ENCODE measurements around the gene OR4X1. TPM values are rescaled to one million over a fixed set of nuclear protein-coding genes. Genes with fewer than 3 reads are reported as not detected.
"Not testable (repeated sequence)": the region's sequence is repeated elsewhere in the genome, so short reads cannot be mapped to it uniquely, and the experiment has no call there.

Gene OR4X1
- total and polyA plus RNA-seq, 2 donors = 0.05 TPM; not detected in 1

- Histone ChIP-seq H3K9me3 (ENCODE audit: control insufficient read depth in 2 of 2, insufficient read depth in 1 of 2, low read length in 1 of 2) (no peaks in the 10 kb centered on the region), H3K4me3 (ENCODE audit: low read length in 2 of 2) (no peak overlapping the region), H3K27me3 (ENCODE audit: control insufficient read depth in 2 of 2, insufficient read depth in 1 of 2, low read length in 1 of 2) (no peaks in the 10 kb centered on the region), H3K4me1 (ENCODE audit: control insufficient read depth in 2 of 2, insufficient read depth in 2 of 2, low read length in 2 of 2) (no peaks in the 10 kb centered on the region), H3K36me3 (ENCODE audit: control insufficient read depth in 2 of 2, insufficient read depth in 2 of 2, low read length in 1 of 2) (no peaks in the 10 kb centered on the region), H3K27ac (ENCODE audit: low read depth in 1 of 2, low read length in 1 of 2) (no peak overlapping the region)
- WGBS = 86% methylated on average over 3 of the region's 3 CpGs
- DNase-seq (ENCODE audit: low read depth in 6 of 9, low spot score in 9 of 9) = no peak
These were observed 7.0 kb downstream of the OR4X1 start for GRCh38 chr11:48270621-48271020.

GRCh38 chr11:48272606-48273005 is 8.9 kb downstream of the OR4X1 start:
- H3K4me1 ChIP-seq (ENCODE audit: control insufficient read depth in 2 of 2, insufficient read depth in 2 of 2, low read length in 2 of 2) = no peaks in the 10 kb centered on the region
- WGBS = 19% methylated on average over 1 of the region's 1 CpG

GRCh38 chr11:48305923-48306322 is 42.3 kb downstream of the OR4X1 start, which contains the start of gene OR4S1:
Gene OR4S1, plus strand, starts transcription at chr11:48306223. Its CDS starts 0 bp downstream, at chr11:48306223.
- Histone ChIP-seq H3K4me1 (ENCODE audit: control insufficient read depth in 2 of 2, insufficient read depth in 2 of 2, low read length in 2 of 2) (no peaks in the 10 kb centered on the region), H3K9me3 (ENCODE audit: control insufficient read depth in 2 of 2, insufficient read depth in 1 of 2, low read length in 1 of 2) (no peaks in the 10 kb centered on the region), H3K4me3 (ENCODE audit: low read length in 2 of 2) (no peak within 1 kb of the TSS), H3K27me3 (ENCODE audit: control insufficient read depth in 2 of 2, insufficient read depth in 1 of 2, low read length in 1 of 2) (no peaks in the 10 kb centered on the region), H3K36me3 (ENCODE audit: control insufficient read depth in 2 of 2, insufficient read depth in 2 of 2, low read length in 1 of 2) (no peaks in the 10 kb centered on the region), H3K27ac (ENCODE audit: low read depth in 1 of 2, low read length in 1 of 2) (no peak within 1 kb of the TSS)
- DNase-seq (ENCODE audit: low read depth in 6 of 9, low spot score in 9 of 9) = no peak
- WGBS = 75% methylated on average over 1 of the region's 1 CpG

More at GRCh38 chr11:48272606-48273005, 8.9 kb downstream of the OR4X1 start:
- Histone ChIP-seq H3K36me3 (ENCODE audit: control insufficient read depth in 2 of 2, insufficient read depth in 2 of 2, low read length in 1 of 2) (no peaks in the 10 kb centered on the region), H3K27me3 (ENCODE audit: control insufficient read depth in 2 of 2, insufficient read depth in 1 of 2, low read length in 1 of 2) (no peaks in the 10 kb centered on the region), H3K9me3 (ENCODE audit: control insufficient read depth in 2 of 2, insufficient read depth in 1 of 2, low read length in 1 of 2) (no peaks in the 10 kb centered on the region), H3K4me3 (ENCODE audit: low read length in 2 of 2) (no peak overlapping the region), H3K27ac (ENCODE audit: low read depth in 1 of 2, low read length in 1 of 2) (no peak overlapping the region)
- no peak for DNase-seq (ENCODE audit: low read depth in 6 of 9, low spot score in 9 of 9)

GRCh38 chr11:48307760-48308386 is 44.2 kb downstream of the OR4X1 start:
- Histone ChIP-seq H3K27ac (ENCODE audit: low read depth in 1 of 2, low read length in 1 of 2) (no peak overlapping the region), H3K4me3 (ENCODE audit: low read length in 2 of 2) (no peak overlapping the region), H3K4me1 (ENCODE audit: control insufficient read depth in 2 of 2, insufficient read depth in 2 of 2, low read length in 2 of 2) (no peaks in the 10 kb centered on the region), H3K27me3 (ENCODE audit: control insufficient read depth in 2 of 2, insufficient read depth in 1 of 2, low read length in 1 of 2) (no peaks in the 10 kb centered on the region), H3K36me3 (ENCODE audit: control insufficient read depth in 2 of 2, insufficient read depth in 2 of 2, low read length in 1 of 2) (no peaks in the 10 kb centered on the region), H3K9me3 (ENCODE audit: control insufficient read depth in 2 of 2, insufficient read depth in 1 of 2, low read length in 1 of 2) (no peaks in the 10 kb centered on the region)
- WGBS = 25% methylated on average over 5 of the region's 5 CpGs
- peak; percentile 3 to 47 (median 19) for DNase-seq (ENCODE audit: low read depth in 6 of 9, low spot score in 9 of 9)

- WGBS = 83% methylated on average over 2 of the region's 2 CpGs
- H3K4me1 ChIP-seq (ENCODE audit: control insufficient read depth in 2 of 2, insufficient read depth in 2 of 2, low read length in 2 of 2); H3K4me3 ChIP-seq (ENCODE audit: low read length in 2 of 2); H3K36me3 ChIP-seq (ENCODE audit: control insufficient read depth in 2 of 2, insufficient read depth in 2 of 2, low read length in 1 of 2); DNase-seq (ENCODE audit: low read depth in 6 of 9, low spot score in 9 of 9); H3K9me3 ChIP-seq (ENCODE audit: control insufficient read depth in 2 of 2, insufficient read depth in 1 of 2, low read length in 1 of 2); H3K27ac ChIP-seq (ENCODE audit: low read depth in 1 of 2, low read length in 1 of 2); H3K27me3 ChIP-seq (ENCODE audit: control insufficient read depth in 2 of 2, insufficient read depth in 1 of 2, low read length in 1 of 2): not testable (repeated sequence)
These were observed 49.9 kb downstream of the OR4X1 start for GRCh38 chr11:48313590-48313989.

Other genes with a start within 250 kb of the OR4X1 start
- not detected for gene OR4B1, start 47.1 kb upstream of the OR4X1 start, total RNA-seq
- gene OR4B1, start 47.1 kb upstream of the OR4X1 start, polyA plus RNA-seq = 0.02 TPM
- not detected for gene OR4X2, start 18.8 kb upstream of the OR4X1 start, total RNA-seq
- gene OR4X2, start 18.8 kb upstream of the OR4X1 start, polyA plus RNA-seq = 0.07 TPM
- gene OR4S1, start 42.4 kb downstream of the OR4X1 start, total RNA-seq = not detected
- gene OR4S1, start 42.4 kb downstream of the OR4X1 start, polyA plus RNA-seq = not detected
- not detected for gene OR4C3, start 61.1 kb downstream of the OR4X1 start, total RNA-seq
- gene OR4C3, start 61.1 kb downstream of the OR4X1 start, polyA plus RNA-seq = not detected
- not detected for gene OR4C5, start 102.6 kb downstream of the OR4X1 start, total RNA-seq
- not detected for gene OR4C5, start 102.6 kb downstream of the OR4X1 start, polyA plus RNA-seq
- not detected for gene OR4A47, start 224.9 kb downstream of the OR4X1 start, total RNA-seq
- gene OR4A47, start 224.9 kb downstream of the OR4X1 start, polyA plus RNA-seq = not detected

Measured in thymus (tissue), 11 donors.